GM19463 (cell line): ENCODE results near the gene FGF7.
"Not testable (repeated sequence)": the region's sequence is repeated elsewhere in the genome, so short reads cannot be mapped to it uniquely, and the experiment has no call there.

Experiments used
- ATAC-seq: cut with Tn5 transposase; IDR thresholded peaks from one replicate; pipeline ENCODE4 v1.9.1; 2021; ENCODE audit warnings: mild to moderate bottlenecking, moderate library complexity; ENCODE audit not compliant: unreplicated experiment

FGF7 gene

DNA sequence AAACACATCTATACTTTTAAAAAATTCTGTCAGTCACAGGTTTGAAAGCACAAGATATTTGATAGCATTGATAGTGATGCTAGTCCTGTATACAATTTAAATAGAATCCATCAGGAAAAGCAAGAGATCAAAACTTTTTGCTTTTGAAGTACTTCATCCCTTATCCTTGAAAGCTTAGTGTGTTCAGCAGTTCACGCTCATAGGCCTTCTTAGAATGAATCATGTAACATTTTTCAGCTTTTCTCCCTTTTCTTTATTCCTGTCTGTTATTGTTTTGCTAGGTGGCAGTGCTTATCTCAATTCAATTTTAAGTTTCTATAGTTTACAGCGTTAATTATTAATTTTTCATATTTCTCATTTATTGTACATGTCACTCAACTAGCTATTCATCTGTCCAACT is 69.1 kb downstream of the FGF7 start:
- ATAC-seq: no peak

DNA sequence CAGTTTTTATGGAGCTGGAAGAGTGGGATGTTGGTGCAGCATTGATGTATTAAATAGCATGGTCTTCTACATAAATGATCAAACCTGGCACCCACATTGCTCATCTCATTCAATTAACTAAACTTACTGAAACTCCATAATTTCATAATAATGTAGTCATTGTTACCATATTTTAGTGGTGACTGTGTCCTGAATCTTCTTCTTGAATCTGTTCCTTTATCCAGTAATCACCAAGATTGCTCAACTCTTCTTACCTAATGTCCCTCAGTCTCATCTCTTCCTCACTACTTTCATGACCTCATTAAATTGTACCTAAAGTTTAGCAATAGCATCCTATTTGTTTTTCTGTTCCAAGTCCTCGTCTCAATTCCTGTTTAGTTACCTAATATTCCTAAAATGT is 69.8 kb downstream of the FGF7 start:
- ATAC-seq: no peak

DNA sequence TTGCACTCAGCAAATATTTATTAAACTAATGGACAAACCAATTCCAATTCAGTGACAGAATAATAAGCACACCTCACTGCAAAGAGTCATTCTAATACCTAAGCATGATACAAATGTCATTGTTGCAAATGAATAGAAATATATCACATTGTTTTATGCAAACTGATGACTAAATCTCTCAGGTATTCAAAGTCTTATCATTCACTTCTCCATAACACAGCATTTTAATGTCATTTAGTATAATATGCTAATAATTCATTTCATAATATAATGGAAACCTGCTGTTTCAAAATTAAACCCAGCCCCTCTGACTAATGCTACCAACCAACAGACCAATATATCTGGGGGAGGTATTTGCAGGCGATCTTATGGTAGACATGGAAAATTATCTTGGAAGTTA is 71.8 kb downstream of the FGF7 start:
- no peak for ATAC-seq

DNA sequence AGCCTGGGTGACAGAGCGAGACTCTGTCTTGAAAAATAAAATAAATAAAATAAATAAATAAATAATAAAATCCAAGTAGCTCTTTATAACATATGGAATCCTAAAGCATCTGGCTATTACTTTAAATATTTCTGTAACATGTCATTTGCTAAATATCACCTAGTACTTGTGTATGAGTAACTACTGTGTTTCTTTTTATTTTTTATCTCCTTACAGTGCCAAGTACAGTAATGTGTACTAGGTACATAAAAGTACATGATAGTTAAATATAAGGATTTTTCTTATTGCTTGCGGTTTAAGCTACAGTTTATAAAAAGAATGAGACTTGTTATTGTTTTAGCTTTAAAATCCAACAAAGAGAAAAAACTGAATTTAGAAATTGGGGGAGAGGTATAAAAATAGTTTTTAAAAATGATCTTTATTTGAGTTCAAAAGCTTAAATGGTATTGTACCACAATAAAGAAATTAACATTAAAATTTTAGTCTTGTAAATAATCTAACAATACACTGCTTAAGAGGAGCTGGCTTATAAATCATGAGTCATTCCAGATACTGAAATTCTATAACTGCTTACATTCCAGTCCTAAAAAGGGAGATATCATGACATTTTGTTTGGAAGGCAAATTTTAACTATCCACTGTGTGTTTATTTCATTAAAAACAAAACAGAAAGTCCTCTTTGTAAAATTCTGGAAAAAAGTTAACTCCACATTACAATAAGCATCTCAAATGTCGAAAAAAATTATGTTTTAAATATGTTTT is 73.1 kb downstream of the FGF7 start:
- ATAC-seq: no peak

GRCh38 chr15:49501586-49501985 is 78.5 kb downstream of the FGF7 start:
- no peak for ATAC-seq

GRCh38 chr15:49506341-49506740 is 83.3 kb downstream of the FGF7 start:
- no peak for ATAC-seq

DNA sequence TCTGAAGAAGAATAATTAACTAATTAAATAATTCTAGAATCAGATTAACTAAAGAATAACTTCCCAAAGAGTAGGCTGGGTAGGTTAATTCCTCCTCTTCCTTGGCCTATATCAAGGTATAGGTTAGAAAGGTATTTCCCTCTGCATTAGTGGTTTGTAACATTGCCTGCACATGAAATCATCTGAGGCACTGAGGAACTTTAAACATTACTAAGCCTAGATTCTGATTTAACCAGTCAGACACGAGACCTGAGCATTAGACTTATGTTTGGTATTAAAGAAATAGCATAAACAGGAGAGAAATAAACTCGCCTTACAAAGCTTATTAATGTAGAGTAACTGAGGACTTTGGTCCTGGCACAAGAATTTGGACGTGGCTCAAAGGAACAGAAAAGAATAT is 84.2 kb downstream of the FGF7 start:
- ATAC-seq: no peak

- ATAC-seq: not testable (repeated sequence)
Observed at GRCh38 chr15:49512739-49513138, 89.7 kb downstream of the FGF7 start.

- ATAC-seq: no peak
Observed at GRCh38 chr15:49521802-49522201, 98.8 kb downstream of the FGF7 start.

GRCh38 chr15:49528289-49528688 is 105.2 kb downstream of the FGF7 start:
- ATAC-seq: no peak

DNA sequence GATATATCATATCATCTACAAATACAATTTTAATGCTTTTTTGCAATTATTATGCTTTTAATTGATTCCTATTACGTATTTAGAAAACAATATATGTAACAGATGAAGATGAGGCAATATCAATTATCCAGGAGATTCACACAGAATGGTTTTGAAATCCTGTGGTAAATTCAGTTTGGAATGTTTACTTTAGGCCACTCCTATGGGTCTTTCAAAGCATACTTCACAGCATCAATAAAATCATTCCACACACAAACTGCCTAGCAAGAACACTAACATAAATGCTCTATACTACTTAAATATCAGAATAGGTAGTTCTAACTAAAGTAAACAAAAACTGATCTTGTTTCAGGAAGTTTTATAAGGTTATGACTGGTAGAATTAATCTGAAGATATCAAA is 107.0 kb downstream of the FGF7 start:
- no peak for ATAC-seq
